HepG2 (cell line): ENCODE results near the gene RNF11. TPM values are rescaled to one million over a fixed set of nuclear protein-coding genes. Genes with fewer than 3 reads are reported as not detected.

Experiments
- MAF1 ChIP-seq: sonication (generic); formaldehyde crosslinking; IDR thresholded peaks from 2 replicates; pipeline ENCODE4 v1.5.0; 2020; ENCODE audit warnings: missing genetic modification reagents, borderline replicate concordance
- RCOR2 ChIP-seq: IDR thresholded peaks from 2 replicates; pipeline ENCODE4 v1.6.1; 2016; ENCODE audit warnings: missing biosample characterization, missing genetic modification reagents
- SP140L ChIP-seq: sonication (generic); formaldehyde crosslinking; IDR thresholded peaks from 2 replicates; pipeline ENCODE4 v1.4.0; 2020; ENCODE audit warnings: missing genetic modification reagents, borderline replicate concordance
- ZFP36L2 ChIP-seq: sonication (generic); formaldehyde crosslinking; IDR thresholded peaks from 2 replicates; pipeline ENCODE4 v1.4.0; 2020; ENCODE audit warnings: missing genetic modification reagents
- ZNF652 ChIP-seq: IDR thresholded peaks from 2 replicates; pipeline ENCODE4 v1.6.1; 2016; ENCODE audit warnings: low read depth, borderline replicate concordance
- polyA plus RNA-seq, 8 experiments: library from polyadenylated mRNA; depleted of rRNA in 3 of 8; stranded (reverse) in 7 of 8; unstranded in 1 of 8; fragments of >200 nt; fragmentation: Illumina TruSeq in 4 of 8; extraction: Trizol in 4 of 8; gene quantifications; 2 replicates each; pipeline versions ENCODE4 v1.2.1 to v1.2.3, GENCODE V29; 2011 to 2016; ENCODE audit warnings: low read depth in 4 of 8, missing spikeins in 1 of 8, mixed read lengths in 1 of 8; ENCODE audit not compliant: insufficient read depth in 1 of 8
- total RNA-seq, 5 experiments: library from RNA; depleted of rRNA; stranded (reverse); fragments of >200 nt; fragmentation: Illumina TruSeq; extraction: Trizol; gene quantifications; 2 replicates each; pipeline ENCODE4 v1.2.3, GENCODE V29; 2016; ENCODE audit warnings: low read depth in 1 of 5
- TF ChIP-seq, protein P1 (sequence below): sonication (generic); formaldehyde crosslinking; IDR thresholded peaks from 2 replicates; pipeline ENCODE4 v1.5.0; 2020; ENCODE audit warnings: mild to moderate bottlenecking, missing genetic modification reagents, moderate library complexity
- TF ChIP-seq, protein P2 (sequence below): sonication (generic); formaldehyde crosslinking; IDR thresholded peaks from 2 replicates; pipeline ENCODE4 v1.4.0; 2020; ENCODE audit warnings: missing genetic modification reagents, borderline replicate concordance
- TF ChIP-seq, protein P3 (sequence below), 2 experiments: sonication (generic) in 1 of 2; formaldehyde crosslinking in 1 of 2; IDR thresholded peaks; 2 replicates each; pipeline versions ENCODE4 v1.4.0 to v1.6.1; 2018 to 2020; ENCODE audit warnings: missing genetic modification reagents in 2 of 2, borderline replicate concordance in 1 of 2, low read depth in 1 of 2, mild to moderate bottlenecking in 1 of 2, missing biosample characterization in 1 of 2
- TF ChIP-seq, protein P4 (sequence below): sonication (generic); formaldehyde crosslinking; IDR thresholded peaks from 2 replicates; pipeline ENCODE4 v1.4.0; 2020; ENCODE audit warnings: low read depth, mild to moderate bottlenecking, missing genetic modification reagents

The RNF11 gene
- total and polyA plus RNA-seq, 2 of the 13 experiments (the other 11 are each of a cell fraction or from before 2014, with no cell fraction given) = 41.2 to 48.8 TPM

DNA sequence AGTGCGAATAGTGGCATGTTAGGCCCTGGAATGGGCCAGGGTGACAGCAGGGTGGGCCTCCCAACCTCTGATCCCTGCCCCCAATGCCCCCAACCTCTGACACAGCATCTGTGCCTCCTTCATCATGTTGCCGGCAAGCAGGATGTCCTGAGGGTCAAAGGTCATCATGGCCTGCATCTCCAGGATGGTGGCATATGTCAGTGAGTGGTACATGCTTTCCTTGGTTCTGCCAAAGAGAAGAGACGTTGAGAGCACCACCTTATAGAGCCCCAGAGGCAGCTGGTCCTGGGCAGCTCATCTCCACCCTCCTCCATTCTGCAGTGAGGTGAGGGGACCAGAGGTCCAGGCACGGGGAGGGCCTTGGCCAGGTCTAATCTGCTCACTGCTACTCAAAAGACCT, 76.6 kb downstream of the RNF11 start (continued):
- TF ChIP-seq RCOR2 (CRISPR knock-in tag) (no peak), ZNF652 (CRISPR knock-in tag) (no peak), MAF1 (CRISPR knock-in tag) (no peak), ZFP36L2 (CRISPR knock-in tag) (no peak), SP140L (no peak)
- TF ChIP-seq, protein P1, sequence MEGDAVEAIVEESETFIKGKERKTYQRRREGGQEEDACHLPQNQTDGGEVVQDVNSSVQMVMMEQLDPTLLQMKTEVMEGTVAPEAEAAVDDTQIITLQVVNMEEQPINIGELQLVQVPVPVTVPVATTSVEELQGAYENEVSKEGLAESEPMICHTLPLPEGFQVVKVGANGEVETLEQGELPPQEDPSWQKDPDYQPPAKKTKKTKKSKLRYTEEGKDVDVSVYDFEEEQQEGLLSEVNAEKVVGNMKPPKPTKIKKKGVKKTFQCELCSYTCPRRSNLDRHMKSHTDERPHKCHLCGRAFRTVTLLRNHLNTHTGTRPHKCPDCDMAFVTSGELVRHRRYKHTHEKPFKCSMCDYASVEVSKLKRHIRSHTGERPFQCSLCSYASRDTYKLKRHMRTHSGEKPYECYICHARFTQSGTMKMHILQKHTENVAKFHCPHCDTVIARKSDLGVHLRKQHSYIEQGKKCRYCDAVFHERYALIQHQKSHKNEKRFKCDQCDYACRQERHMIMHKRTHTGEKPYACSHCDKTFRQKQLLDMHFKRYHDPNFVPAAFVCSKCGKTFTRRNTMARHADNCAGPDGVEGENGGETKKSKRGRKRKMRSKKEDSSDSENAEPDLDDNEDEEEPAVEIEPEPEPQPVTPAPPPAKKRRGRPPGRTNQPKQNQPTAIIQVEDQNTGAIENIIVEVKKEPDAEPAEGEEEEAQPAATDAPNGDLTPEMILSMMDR (CRISPR knock-in tag) = no peak
- TF ChIP-seq, protein P2, sequence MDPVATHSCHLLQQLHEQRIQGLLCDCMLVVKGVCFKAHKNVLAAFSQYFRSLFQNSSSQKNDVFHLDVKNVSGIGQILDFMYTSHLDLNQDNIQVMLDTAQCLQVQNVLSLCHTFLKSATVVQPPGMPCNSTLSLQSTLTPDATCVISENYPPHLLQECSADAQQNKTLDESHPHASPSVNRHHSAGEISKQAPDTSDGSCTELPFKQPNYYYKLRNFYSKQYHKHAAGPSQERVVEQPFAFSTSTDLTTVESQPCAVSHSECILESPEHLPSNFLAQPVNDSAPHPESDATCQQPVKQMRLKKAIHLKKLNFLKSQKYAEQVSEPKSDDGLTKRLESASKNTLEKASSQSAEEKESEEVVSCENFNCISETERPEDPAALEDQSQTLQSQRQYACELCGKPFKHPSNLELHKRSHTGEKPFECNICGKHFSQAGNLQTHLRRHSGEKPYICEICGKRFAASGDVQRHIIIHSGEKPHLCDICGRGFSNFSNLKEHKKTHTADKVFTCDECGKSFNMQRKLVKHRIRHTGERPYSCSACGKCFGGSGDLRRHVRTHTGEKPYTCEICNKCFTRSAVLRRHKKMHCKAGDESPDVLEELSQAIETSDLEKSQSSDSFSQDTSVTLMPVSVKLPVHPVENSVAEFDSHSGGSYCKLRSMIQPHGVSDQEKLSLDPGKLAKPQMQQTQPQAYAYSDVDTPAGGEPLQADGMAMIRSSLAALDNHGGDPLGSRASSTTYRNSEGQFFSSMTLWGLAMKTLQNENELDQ (CRISPR knock-in tag) = no peak
- TF ChIP-seq, protein P3, sequence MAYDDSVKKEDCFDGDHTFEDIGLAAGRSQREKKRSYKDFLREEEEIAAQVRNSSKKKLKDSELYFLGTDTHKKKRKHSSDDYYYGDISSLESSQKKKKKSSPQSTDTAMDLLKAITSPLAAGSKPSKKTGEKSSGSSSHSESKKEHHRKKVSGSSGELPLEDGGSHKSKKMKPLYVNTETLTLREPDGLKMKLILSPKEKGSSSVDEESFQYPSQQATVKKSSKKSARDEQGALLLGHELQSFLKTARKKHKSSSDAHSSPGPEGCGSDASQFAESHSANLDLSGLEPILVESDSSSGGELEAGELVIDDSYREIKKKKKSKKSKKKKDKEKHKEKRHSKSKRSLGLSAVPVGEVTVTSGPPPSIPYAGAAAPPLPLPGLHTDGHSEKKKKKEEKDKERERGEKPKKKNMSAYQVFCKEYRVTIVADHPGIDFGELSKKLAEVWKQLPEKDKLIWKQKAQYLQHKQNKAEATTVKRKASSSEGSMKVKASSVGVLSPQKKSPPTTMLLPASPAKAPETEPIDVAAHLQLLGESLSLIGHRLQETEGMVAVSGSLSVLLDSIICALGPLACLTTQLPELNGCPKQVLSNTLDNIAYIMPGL (CRISPR knock-in tag; IDR thresholded peaks at IDR 0.05; ENCODE audit: borderline replicate concordance in 1 of 2, low read depth in 1 of 2) = no peak
- TF ChIP-seq, protein P4, sequence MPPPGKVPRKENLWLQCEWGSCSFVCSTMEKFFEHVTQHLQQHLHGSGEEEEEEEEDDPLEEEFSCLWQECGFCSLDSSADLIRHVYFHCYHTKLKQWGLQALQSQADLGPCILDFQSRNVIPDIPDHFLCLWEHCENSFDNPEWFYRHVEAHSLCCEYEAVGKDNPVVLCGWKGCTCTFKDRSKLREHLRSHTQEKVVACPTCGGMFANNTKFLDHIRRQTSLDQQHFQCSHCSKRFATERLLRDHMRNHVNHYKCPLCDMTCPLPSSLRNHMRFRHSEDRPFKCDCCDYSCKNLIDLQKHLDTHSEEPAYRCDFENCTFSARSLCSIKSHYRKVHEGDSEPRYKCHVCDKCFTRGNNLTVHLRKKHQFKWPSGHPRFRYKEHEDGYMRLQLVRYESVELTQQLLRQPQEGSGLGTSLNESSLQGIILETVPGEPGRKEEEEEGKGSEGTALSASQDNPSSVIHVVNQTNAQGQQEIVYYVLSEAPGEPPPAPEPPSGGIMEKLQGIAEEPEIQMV (CRISPR knock-in tag) = no peak
